Activated naive CD8-positive, alpha-beta T cell treated with anti-CD3 and anti-CD28 coated beads, Interleukin-2, amount 50 U/mL, for 24 hours (primary cell): Measurements from ENCODE around the gene ZDHHC1.

ENCODE experiments used
- ATAC-seq: fragments of 150-1000 bp; cut with Tn5 transposase; one replicate; pipeline ENCODE4 v1.10.0; 2021
- DNase-seq: peaks from one replicate; pipeline ENCODE4 v3.0.0; 2021
- H3K27ac Mint-ChIP-seq: one replicate; pipeline ENCODE4 v1.8.0; 2021; ENCODE audit warnings: mild to moderate bottlenecking, mixed read lengths
- H3K27me3 Mint-ChIP-seq: one replicate; pipeline ENCODE4 v1.8.0; 2021; ENCODE audit warnings: mixed read lengths
- H3K36me3 Mint-ChIP-seq: one replicate; pipeline ENCODE4 v1.8.0; 2021; ENCODE audit warnings: low read depth, mixed read lengths
- H3K4me1 Mint-ChIP-seq: one replicate; pipeline ENCODE4 v1.8.0; 2021; ENCODE audit warnings: mixed read lengths
- H3K4me3 Mint-ChIP-seq: one replicate; pipeline ENCODE4 v1.8.0; 2021; ENCODE audit warnings: mild to moderate bottlenecking, moderate library complexity, mixed read lengths
- H3K9me3 Mint-ChIP-seq: one replicate; pipeline ENCODE4 v1.8.0; 2021; ENCODE audit warnings: mixed read lengths

The ZDHHC1 gene

GRCh38 chr16:67429799-67430503 is 13.7 kb upstream of the ZDHHC1 start:
- DNase-seq: no peak
- H3K36me3 Mint-ChIP-seq: no peaks in the 10 kb centered on the region
- ATAC-seq: no peak
- peaks cover 10% of the 10 kb centered on the region for H3K4me1 Mint-ChIP-seq
- H3K4me3 Mint-ChIP-seq: peak overlapping the region; percentile 77
- H3K27me3 Mint-ChIP-seq: peaks cover 35% of the 10 kb centered on the region
- H3K9me3 Mint-ChIP-seq: no peaks in the 10 kb centered on the region
- H3K27ac Mint-ChIP-seq: peak overlapping the region; percentile 76

- DNase-seq (no peak), ATAC-seq (no peak)
- no peaks in the 10 kb centered on the region for H3K36me3 Mint-ChIP-seq
- no peak overlapping the region for H3K27ac Mint-ChIP-seq
- peaks cover 10% of the 10 kb centered on the region for H3K4me1 Mint-ChIP-seq
- no peaks in the 10 kb centered on the region for H3K9me3 Mint-ChIP-seq
- H3K4me3 Mint-ChIP-seq: peak overlapping the region; percentile 77
- peaks cover 35% of the 10 kb centered on the region for H3K27me3 Mint-ChIP-seq
Measured at GRCh38 chr16:67429053-67429798, 12.9 kb upstream of the ZDHHC1 start.

DNA sequence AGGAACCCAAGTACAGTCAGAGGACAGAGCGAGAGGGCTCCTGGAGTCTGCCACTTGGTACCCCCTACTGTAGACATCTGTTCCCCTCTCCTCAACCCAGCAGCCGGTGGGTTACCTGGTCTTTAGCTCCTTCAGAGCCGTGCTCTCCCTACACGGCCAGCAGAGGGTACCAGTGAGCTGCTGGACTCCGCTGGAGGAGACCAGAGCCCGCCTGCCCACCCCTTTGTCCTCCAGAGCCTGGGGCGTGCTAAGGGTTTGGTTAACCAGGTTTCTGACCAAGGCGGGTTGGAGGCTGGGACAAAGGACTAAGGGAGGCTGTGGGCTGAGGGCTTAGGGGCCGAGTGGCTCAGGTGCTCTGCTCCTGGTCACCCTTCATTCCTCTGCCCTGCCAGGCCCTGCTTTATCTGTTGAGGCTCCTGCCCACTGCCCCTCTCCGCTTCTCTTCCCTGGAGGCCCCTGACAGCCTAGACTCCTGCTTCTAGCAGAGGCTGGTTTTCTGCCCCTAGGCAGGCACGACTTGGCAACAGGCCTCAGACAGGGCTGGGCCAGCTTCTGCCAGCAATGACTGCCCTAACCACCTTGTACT is 12.0 kb upstream of the ZDHHC1 start:
- Mint-ChIP-seq H3K27ac (no peak overlapping the region), H3K4me1 (peaks cover 10% of the 10 kb centered on the region), H3K4me3 (no peak overlapping the region), H3K9me3 (no peaks in the 10 kb centered on the region), H3K27me3 (peaks cover 35% of the 10 kb centered on the region), H3K36me3 (no peaks in the 10 kb centered on the region)
- peak; percentile 55 for ATAC-seq
- DNase-seq: peak; percentile 73

- no peak overlapping the region for H3K4me3 Mint-ChIP-seq
- H3K36me3 Mint-ChIP-seq: no peaks in the 10 kb centered on the region
Measured at GRCh38 chr16:67426950-67427349, 10.7 kb upstream of the ZDHHC1 start.

DNA sequence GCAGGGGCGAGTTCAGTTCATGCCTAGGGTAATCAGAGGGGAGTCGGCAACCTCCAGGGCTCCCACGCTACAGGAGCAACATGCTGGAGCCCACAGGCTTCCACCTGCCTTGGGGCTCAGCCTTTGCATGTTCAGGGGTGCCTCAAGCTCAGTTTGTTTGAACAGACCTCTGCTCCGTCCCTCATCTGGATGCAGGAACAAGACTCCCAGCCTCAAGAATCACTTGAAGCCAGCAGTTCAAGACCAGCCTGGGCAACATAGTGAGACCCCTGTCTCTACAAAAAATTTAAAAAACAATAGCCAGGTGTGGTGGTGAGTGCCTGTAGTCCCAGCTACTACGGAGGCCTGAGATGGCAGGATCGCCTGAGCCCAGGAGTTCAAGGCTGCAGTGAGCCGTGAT is 9.7 kb upstream of the ZDHHC1 start:
- Mint-ChIP-seq H3K9me3 (no peaks in the 10 kb centered on the region), H3K27ac (no peak overlapping the region), H3K27me3 (peaks cover 29% of the 10 kb centered on the region), H3K36me3 (no peaks in the 10 kb centered on the region), H3K4me1 (peaks cover 2% of the 10 kb centered on the region), H3K4me3 (no peak overlapping the region)
- no peak for ATAC-seq
- no peak for DNase-seq

More at GRCh38 chr16:67426950-67427349, 10.7 kb upstream of the ZDHHC1 start:
- H3K27me3 Mint-ChIP-seq: peaks cover 34% of the 10 kb centered on the region
- H3K9me3 Mint-ChIP-seq: no peaks in the 10 kb centered on the region
- ATAC-seq (no peak), DNase-seq (no peak)
- H3K27ac Mint-ChIP-seq: no peak overlapping the region
- H3K4me1 Mint-ChIP-seq: peaks cover 8% of the 10 kb centered on the region

DNA sequence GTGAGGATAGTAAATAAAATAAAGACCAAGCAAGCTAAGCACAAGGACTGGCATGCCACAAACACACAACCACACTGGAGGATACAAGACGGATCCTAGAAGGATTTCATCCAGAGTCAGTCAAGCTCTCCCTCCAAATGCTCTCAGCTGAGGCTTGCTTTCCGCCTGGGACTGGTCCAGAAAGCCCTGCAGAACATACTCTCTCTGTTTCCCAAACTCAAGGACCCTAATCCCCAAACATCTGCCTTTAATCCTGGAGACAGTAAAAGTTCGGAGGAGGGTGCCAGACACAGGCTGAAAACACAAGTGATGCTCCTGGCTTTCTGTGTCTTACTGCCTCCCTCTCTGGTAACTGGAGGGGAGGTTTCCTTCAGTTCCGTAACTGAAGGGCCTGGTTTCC is 9.3 kb upstream of the ZDHHC1 start:
- H3K9me3 Mint-ChIP-seq: no peaks in the 10 kb centered on the region
- H3K4me3 Mint-ChIP-seq: no peak overlapping the region
- no peak for DNase-seq
- no peak for ATAC-seq
- no peaks in the 10 kb centered on the region for H3K36me3 Mint-ChIP-seq
- H3K27ac Mint-ChIP-seq: no peak overlapping the region
- H3K27me3 Mint-ChIP-seq: peaks cover 29% of the 10 kb centered on the region
- H3K4me1 Mint-ChIP-seq: peaks cover 2% of the 10 kb centered on the region

GRCh38 chr16:67425061-67425460 is 8.8 kb upstream of the ZDHHC1 start:
- H3K36me3 Mint-ChIP-seq: no peaks in the 10 kb centered on the region
- no peak overlapping the region for H3K27ac Mint-ChIP-seq
- no peak overlapping the region for H3K4me3 Mint-ChIP-seq
- DNase-seq (no peak), ATAC-seq (no peak)
- H3K27me3 Mint-ChIP-seq: peaks cover 25% of the 10 kb centered on the region
- H3K4me1 Mint-ChIP-seq: peaks cover 2% of the 10 kb centered on the region
- H3K9me3 Mint-ChIP-seq: no peaks in the 10 kb centered on the region

DNA sequence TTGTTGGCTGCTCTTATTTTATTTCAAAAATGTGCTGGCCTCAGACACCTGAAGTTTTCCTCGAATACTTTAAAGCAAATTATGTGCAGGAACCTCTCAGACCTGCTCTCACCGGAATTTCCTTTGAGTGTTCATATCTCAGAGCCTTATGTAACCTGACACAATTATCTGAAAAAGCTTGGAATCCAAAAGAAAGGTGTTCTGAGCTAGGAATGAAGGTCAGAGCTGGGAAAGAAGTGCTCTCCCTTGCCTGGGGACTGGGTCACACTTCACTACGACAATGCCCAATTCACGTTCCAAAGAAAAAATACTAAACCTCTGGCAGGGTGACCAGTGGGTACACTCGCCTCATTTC is 8.0 kb upstream of the ZDHHC1 start:
- no peak for ATAC-seq
- H3K27ac Mint-ChIP-seq: no peak overlapping the region
- no peaks in the 10 kb centered on the region for H3K9me3 Mint-ChIP-seq
- no peak overlapping the region for H3K4me3 Mint-ChIP-seq
- H3K27me3 Mint-ChIP-seq: peaks cover 24% of the 10 kb centered on the region
- DNase-seq: no peak
- no peaks in the 10 kb centered on the region for H3K36me3 Mint-ChIP-seq
- H3K4me1 Mint-ChIP-seq: no peaks in the 10 kb centered on the region

DNA sequence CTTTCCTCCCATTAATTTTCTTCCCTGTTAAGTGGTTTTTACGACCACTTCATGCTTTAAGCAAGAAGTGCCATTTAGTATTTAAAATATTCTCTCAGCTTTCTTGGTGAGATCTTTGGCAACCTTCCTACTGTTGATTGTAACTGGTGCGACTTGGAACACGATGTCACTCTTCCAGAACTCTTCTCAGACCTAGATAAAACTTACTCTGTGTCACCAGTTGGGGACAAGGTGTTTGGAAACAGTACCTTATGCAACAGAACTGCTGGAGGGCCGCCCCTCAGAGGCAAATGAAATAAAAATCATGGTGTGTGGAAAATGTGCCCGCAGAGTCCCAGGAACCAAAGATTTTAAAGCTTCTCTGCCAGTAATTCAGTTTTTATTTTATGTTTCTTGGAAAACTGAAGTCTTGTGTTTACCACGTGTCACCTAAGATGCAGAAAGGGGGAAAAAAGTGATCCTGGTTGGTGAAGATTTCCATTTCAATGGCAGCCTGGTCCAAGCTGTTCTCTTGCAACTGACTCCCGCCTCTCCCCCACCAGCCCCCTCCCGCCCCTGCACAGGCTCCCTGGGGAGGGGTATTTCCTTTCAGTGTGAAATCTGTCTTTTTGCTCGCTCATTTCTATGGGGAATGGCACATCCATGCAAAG is 7.5 kb upstream of the ZDHHC1 start:
- DNase-seq (no peak), ATAC-seq (no peak)
- no peak overlapping the region for H3K4me3 Mint-ChIP-seq
- no peaks in the 10 kb centered on the region for H3K36me3 Mint-ChIP-seq
- H3K27ac Mint-ChIP-seq: no peak overlapping the region
- H3K4me1 Mint-ChIP-seq: no peaks in the 10 kb centered on the region
- H3K27me3 Mint-ChIP-seq: peaks cover 20% of the 10 kb centered on the region
- no peaks in the 10 kb centered on the region for H3K9me3 Mint-ChIP-seq

DNA sequence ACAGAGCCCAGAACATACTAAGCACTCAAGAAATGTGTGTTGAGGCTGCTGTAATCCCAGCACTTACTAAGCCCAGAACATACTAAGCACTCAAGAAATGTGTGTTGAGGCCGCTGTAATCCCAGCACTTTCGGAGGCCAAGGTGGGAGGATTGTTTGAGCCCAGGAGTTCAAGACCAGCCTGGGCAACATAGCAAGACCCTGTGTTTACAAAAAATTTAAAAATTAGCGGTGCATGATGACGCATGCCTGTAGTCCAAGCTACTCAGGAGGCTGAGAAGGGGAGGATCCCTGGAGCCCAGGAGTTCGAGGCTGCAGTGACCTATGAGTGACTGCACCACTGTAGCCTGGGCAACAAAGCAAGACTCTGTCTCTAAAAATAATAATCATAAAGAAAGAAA is 6.7 kb upstream of the ZDHHC1 start:
- peaks cover 20% of the 10 kb centered on the region for H3K27me3 Mint-ChIP-seq
- H3K9me3 Mint-ChIP-seq: no peaks in the 10 kb centered on the region
- no peaks in the 10 kb centered on the region for H3K36me3 Mint-ChIP-seq
- H3K4me1 Mint-ChIP-seq: no peaks in the 10 kb centered on the region
- H3K4me3 Mint-ChIP-seq: no peak overlapping the region
- no peak for ATAC-seq
- no peak overlapping the region for H3K27ac Mint-ChIP-seq
- DNase-seq: no peak

DNA sequence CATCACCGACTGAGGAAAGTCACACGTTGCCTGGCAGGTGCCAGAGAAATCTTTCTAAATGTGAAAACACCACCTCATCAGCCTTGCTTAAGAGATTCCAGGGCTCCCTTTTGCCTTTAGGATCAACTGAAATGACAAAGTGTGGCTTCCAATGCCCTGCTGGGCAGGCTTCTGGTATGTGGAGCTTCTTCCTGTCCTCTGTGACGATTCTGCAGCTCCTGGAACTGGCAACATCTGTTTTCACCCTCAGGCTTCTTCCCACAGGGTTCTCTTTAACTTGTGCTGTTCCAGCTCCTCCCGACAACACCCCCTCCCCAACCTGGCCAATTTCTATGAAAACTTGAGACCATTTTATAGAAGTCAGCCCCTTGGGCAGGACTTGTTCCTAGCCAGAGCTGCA is 4.8 kb upstream of the ZDHHC1 start:
- DNase-seq (no peak), ATAC-seq (no peak)
- Mint-ChIP-seq H3K36me3 (no peaks in the 10 kb centered on the region), H3K27me3 (peaks cover 26% of the 10 kb centered on the region), H3K27ac (no peak overlapping the region), H3K4me1 (peaks cover 4% of the 10 kb centered on the region), H3K9me3 (no peaks in the 10 kb centered on the region), H3K4me3 (no peak overlapping the region)

GRCh38 chr16:67419931-67420330 is 3.7 kb upstream of the ZDHHC1 start:
- Mint-ChIP-seq H3K9me3 (no peaks in the 10 kb centered on the region), H3K4me1 (peaks cover 6% of the 10 kb centered on the region)

GRCh38 chr16:67419502-67419901 is 3.2 kb upstream of the ZDHHC1 start:
- H3K36me3 Mint-ChIP-seq: no peaks in the 10 kb centered on the region
- DNase-seq (no peak), ATAC-seq (no peak)
- H3K9me3 Mint-ChIP-seq: no peaks in the 10 kb centered on the region
- peaks cover 28% of the 10 kb centered on the region for H3K27me3 Mint-ChIP-seq
- peaks cover 6% of the 10 kb centered on the region for H3K4me1 Mint-ChIP-seq
- no peak overlapping the region for H3K27ac Mint-ChIP-seq
- no peak overlapping the region for H3K4me3 Mint-ChIP-seq

More at GRCh38 chr16:67419931-67420330, 3.7 kb upstream of the ZDHHC1 start:
- peaks cover 28% of the 10 kb centered on the region for H3K27me3 Mint-ChIP-seq
- H3K36me3 Mint-ChIP-seq: no peaks in the 10 kb centered on the region
- no peak overlapping the region for H3K27ac Mint-ChIP-seq
- DNase-seq (no peak), ATAC-seq (no peak)
- H3K4me3 Mint-ChIP-seq: no peak overlapping the region

DNA sequence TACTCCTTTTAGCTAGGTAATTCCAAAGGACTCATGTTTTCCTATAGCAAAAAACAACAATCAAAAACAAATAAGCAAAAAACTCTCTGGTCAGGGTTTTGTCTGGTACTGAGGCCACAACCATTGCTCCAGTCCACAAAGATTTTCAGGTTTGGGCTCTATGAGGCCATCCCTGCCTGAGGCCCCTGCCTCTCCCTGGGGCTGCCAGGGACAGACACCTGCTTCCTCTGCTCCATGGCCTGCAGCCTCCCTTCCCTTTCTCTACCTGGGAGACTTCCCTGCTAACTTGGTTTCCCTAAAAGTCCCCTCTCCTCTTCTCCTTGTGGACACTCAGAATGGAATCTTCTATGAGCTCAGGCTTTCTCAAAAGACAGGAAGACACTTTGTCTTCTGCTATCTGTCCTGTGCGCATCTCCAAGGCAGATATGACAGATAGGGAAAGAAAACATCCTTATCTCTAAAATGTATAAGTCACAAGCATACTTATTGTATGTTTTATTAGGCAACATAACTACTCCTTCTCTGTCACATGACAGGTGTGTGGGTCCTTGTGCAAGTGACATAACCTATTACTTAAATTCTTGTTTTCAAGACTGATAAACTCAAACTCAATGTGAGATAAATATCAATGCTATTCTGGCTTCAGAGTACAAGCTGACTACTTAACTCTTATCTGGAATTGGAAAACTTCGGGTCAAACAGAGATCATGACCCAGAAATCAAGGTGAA is 1.2 kb upstream of the ZDHHC1 start:
- Mint-ChIP-seq H3K27me3 (peaks cover 27% of the 10 kb centered on the region), H3K36me3 (no peaks in the 10 kb centered on the region), H3K9me3 (no peaks in the 10 kb centered on the region), H3K4me3 (peak overlapping the region; percentile 51), H3K27ac (no peak overlapping the region), H3K4me1 (peaks cover 6% of the 10 kb centered on the region)
- no peak for DNase-seq
- no peak for ATAC-seq
